ENCODE measurements around the gene THADA.
"Not testable (repeated sequence)": the region's sequence is repeated elsewhere in the genome, so short reads cannot be mapped to it uniquely, and the experiment has no call there.

The THADA gene

DNA sequence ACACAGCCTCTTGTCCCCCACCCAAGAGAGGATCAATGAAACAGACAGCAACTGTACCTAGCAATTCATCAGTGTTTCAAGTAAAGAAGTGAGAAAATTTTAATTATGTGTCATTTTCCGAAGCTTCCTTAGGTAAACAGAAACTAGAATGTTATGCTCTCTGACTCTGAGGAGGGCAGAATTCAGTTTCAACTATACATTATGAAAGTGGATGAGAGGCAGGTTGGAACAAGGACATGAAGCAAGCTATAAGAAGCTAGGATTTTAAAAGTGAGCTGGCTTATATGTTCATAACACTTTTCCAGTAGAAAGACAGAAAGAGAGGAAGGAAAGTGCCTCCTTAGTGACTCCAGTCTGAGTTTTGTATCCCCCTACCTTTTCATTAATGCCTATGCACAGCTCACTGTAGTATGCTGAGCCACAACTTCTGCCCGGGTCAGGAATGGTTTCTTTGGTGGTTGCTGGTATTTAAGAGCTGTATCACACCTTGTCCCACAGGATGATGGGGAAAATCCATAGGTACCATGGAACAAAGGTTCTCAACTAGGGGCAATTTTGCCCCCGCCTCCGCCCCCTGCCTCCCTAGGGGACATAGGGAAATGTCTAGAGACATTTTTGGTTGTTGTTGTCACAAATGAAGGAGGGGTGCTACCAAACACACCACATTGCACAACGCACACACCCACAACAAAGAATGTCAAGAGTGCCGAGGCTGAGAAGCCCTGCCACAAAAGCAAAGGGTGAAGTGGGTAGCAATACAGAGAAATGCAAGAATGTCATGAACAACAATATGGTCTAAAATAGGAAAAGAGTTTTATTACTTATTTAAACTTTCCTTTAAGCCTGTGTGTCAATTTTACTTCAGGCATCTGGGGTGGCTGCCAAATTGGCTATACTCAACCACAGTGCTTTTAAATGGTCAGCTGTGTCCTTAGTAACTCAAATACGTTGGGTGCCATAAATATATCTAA is 208.5 kb downstream of the THADA start:
- no peaks in the 10 kb centered on the region for H3F3A ChIP-seq (ENCODE audit: insufficient read depth)
- no peak overlapping the region for H3K9ac ChIP-seq (ENCODE audit: low read length)
- TF ChIP-seq EZH2phosphoT487 (conservative IDR thresholded peaks at IDR 0.05; ENCODE audit: low read length), result no peak
- TF ChIP-seq, protein P1, sequence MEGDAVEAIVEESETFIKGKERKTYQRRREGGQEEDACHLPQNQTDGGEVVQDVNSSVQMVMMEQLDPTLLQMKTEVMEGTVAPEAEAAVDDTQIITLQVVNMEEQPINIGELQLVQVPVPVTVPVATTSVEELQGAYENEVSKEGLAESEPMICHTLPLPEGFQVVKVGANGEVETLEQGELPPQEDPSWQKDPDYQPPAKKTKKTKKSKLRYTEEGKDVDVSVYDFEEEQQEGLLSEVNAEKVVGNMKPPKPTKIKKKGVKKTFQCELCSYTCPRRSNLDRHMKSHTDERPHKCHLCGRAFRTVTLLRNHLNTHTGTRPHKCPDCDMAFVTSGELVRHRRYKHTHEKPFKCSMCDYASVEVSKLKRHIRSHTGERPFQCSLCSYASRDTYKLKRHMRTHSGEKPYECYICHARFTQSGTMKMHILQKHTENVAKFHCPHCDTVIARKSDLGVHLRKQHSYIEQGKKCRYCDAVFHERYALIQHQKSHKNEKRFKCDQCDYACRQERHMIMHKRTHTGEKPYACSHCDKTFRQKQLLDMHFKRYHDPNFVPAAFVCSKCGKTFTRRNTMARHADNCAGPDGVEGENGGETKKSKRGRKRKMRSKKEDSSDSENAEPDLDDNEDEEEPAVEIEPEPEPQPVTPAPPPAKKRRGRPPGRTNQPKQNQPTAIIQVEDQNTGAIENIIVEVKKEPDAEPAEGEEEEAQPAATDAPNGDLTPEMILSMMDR (IDR thresholded peaks at IDR 0.05; ENCODE audit: insufficient read depth, low read length, poor library complexity, severe bottlenecking), result no peak
- H3K36me3 ChIP-seq (ENCODE audit: low read length), result no peaks in the 10 kb centered on the region
- no peaks in the 10 kb centered on the region for H3K9me2 ChIP-seq (replicated peaks; ENCODE audit: insufficient read depth, low read length)
- no peaks in the 10 kb centered on the region for H4K20me1 ChIP-seq (ENCODE audit: low read depth, low read length)
- no peak overlapping the region for H3K27ac ChIP-seq (ENCODE audit: low read depth, low read length)
- no peaks in the 10 kb centered on the region for H3K9me3 ChIP-seq (ENCODE audit: insufficient read depth, low read length)
- no peak overlapping the region for H3K4me3 ChIP-seq (ENCODE audit: insufficient read depth, low read length, poor library complexity, severe bottlenecking)
- H2AFZ ChIP-seq (ENCODE audit: low read depth, low read length, severe bottlenecking), result no peak overlapping the region
- H3K27me3 ChIP-seq (ENCODE audit: low read length), result no peaks in the 10 kb centered on the region
- no peaks in the 10 kb centered on the region for H3K79me2 ChIP-seq (ENCODE audit: insufficient read depth, low read length)
- H3K4me2 ChIP-seq (ENCODE audit: low read depth, low read length, poor library complexity, severe bottlenecking), result no peak overlapping the region

DNA sequence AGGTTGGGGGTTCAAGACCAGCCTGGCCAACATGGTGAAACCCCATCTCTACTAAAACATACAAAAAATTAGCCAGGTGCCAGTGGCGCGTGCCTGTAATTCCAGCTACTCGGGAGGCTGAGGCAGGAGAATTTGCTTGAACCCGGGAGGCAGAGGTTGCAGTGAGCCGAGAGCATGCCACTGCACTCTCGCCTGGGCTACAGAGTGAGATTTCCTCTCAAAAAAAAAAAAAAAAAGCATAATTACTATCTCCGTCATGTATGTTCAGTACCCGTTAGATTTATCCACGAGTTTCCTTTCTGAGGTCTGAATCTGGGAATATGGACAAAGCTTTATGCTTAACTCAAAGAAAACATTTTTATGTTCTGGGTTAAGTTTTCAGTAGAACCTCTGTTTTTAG is 209.2 kb downstream of the THADA start:
- H3K27me3 ChIP-seq (ENCODE audit: low read length); H3K27ac ChIP-seq (ENCODE audit: low read depth, low read length); H3K4me2 ChIP-seq (ENCODE audit: low read depth, low read length, poor library complexity, severe bottlenecking); H3K79me2 ChIP-seq (ENCODE audit: insufficient read depth, low read length); H3K4me3 ChIP-seq (ENCODE audit: insufficient read depth, low read length, poor library complexity, severe bottlenecking); H3K9ac ChIP-seq (ENCODE audit: low read length); H3F3A ChIP-seq (ENCODE audit: insufficient read depth); H3K9me2 ChIP-seq (replicated peaks; ENCODE audit: insufficient read depth, low read length); H4K20me1 ChIP-seq (ENCODE audit: low read depth, low read length); H2AFZ ChIP-seq (ENCODE audit: low read depth, low read length, severe bottlenecking); H3K9me3 ChIP-seq (ENCODE audit: insufficient read depth, low read length); H3K36me3 ChIP-seq (ENCODE audit: low read length): not testable (repeated sequence)

GRCh38 chr2:43384143-43384542 is 211.7 kb downstream of the THADA start:
- H3K79me2 ChIP-seq (ENCODE audit: insufficient read depth, low read length), result no peaks in the 10 kb centered on the region
- no peak overlapping the region for H3K4me3 ChIP-seq (ENCODE audit: insufficient read depth, low read length, poor library complexity, severe bottlenecking)
- no peaks in the 10 kb centered on the region for H3K9me3 ChIP-seq (ENCODE audit: insufficient read depth, low read length)
- H3K36me3 ChIP-seq (ENCODE audit: low read length), result no peaks in the 10 kb centered on the region
- no peak overlapping the region for H3K9ac ChIP-seq (ENCODE audit: low read length)
- H3K4me2 ChIP-seq (ENCODE audit: low read depth, low read length, poor library complexity, severe bottlenecking), result no peak overlapping the region
- no peaks in the 10 kb centered on the region for H3K9me2 ChIP-seq (replicated peaks; ENCODE audit: insufficient read depth, low read length)
- TF ChIP-seq, protein P1 (IDR thresholded peaks at IDR 0.05; ENCODE audit: insufficient read depth, low read length, poor library complexity, severe bottlenecking), result no peak
- no peak for TF ChIP-seq EZH2phosphoT487 (conservative IDR thresholded peaks at IDR 0.05; ENCODE audit: low read length)
- H3K27me3 ChIP-seq (ENCODE audit: low read length), result no peaks in the 10 kb centered on the region
- H2AFZ ChIP-seq (ENCODE audit: low read depth, low read length, severe bottlenecking), result no peak overlapping the region
- no peaks in the 10 kb centered on the region for H3F3A ChIP-seq (ENCODE audit: insufficient read depth)
- H4K20me1 ChIP-seq (ENCODE audit: low read depth, low read length), result no peaks in the 10 kb centered on the region
- H3K27ac ChIP-seq (ENCODE audit: low read depth, low read length), result no peak overlapping the region

- no peak overlapping the region for H2AFZ ChIP-seq (ENCODE audit: low read depth, low read length, severe bottlenecking)
- H3K36me3 ChIP-seq (ENCODE audit: low read length), result no peaks in the 10 kb centered on the region
- no peaks in the 10 kb centered on the region for H3K79me2 ChIP-seq (ENCODE audit: insufficient read depth, low read length)
- no peaks in the 10 kb centered on the region for H3K9me3 ChIP-seq (ENCODE audit: insufficient read depth, low read length)
- no peak overlapping the region for H3K4me2 ChIP-seq (ENCODE audit: low read depth, low read length, poor library complexity, severe bottlenecking)
- H3K4me3 ChIP-seq (ENCODE audit: insufficient read depth, low read length, poor library complexity, severe bottlenecking), result no peak overlapping the region
- H3K9me2 ChIP-seq (replicated peaks; ENCODE audit: insufficient read depth, low read length), result no peaks in the 10 kb centered on the region
- H3F3A ChIP-seq (ENCODE audit: insufficient read depth), result no peaks in the 10 kb centered on the region
- no peaks in the 10 kb centered on the region for H4K20me1 ChIP-seq (ENCODE audit: low read depth, low read length)
- H3K27me3 ChIP-seq (ENCODE audit: low read length), result no peaks in the 10 kb centered on the region
- no peak overlapping the region for H3K27ac ChIP-seq (ENCODE audit: low read depth, low read length)
- no peak for TF ChIP-seq EZH2phosphoT487 (conservative IDR thresholded peaks at IDR 0.05; ENCODE audit: low read length)
- TF ChIP-seq, protein P1 (IDR thresholded peaks at IDR 0.05; ENCODE audit: insufficient read depth, low read length, poor library complexity, severe bottlenecking), result no peak
- no peak overlapping the region for H3K9ac ChIP-seq (ENCODE audit: low read length)
These were observed 212.3 kb downstream of the THADA start for GRCh38 chr2:43383533-43383932.
